GM12874 (cell line): ENCODE results near the gene ALK.

Source experiments
- TF ChIP-seq, protein P1 (sequence below): IDR thresholded peaks from 2 replicates; pipeline ENCODE4 v1.5.1; 2011; ENCODE audit warnings: low read depth, mild to moderate bottlenecking, control low read depth, low read length, moderate library complexity; ENCODE audit not compliant: insufficient read depth

ALK gene

GRCh38 chr2:29443151-29443550 is 478.2 kb downstream of the ALK start:
- TF ChIP-seq, protein P1, sequence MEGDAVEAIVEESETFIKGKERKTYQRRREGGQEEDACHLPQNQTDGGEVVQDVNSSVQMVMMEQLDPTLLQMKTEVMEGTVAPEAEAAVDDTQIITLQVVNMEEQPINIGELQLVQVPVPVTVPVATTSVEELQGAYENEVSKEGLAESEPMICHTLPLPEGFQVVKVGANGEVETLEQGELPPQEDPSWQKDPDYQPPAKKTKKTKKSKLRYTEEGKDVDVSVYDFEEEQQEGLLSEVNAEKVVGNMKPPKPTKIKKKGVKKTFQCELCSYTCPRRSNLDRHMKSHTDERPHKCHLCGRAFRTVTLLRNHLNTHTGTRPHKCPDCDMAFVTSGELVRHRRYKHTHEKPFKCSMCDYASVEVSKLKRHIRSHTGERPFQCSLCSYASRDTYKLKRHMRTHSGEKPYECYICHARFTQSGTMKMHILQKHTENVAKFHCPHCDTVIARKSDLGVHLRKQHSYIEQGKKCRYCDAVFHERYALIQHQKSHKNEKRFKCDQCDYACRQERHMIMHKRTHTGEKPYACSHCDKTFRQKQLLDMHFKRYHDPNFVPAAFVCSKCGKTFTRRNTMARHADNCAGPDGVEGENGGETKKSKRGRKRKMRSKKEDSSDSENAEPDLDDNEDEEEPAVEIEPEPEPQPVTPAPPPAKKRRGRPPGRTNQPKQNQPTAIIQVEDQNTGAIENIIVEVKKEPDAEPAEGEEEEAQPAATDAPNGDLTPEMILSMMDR = no peak

DNA sequence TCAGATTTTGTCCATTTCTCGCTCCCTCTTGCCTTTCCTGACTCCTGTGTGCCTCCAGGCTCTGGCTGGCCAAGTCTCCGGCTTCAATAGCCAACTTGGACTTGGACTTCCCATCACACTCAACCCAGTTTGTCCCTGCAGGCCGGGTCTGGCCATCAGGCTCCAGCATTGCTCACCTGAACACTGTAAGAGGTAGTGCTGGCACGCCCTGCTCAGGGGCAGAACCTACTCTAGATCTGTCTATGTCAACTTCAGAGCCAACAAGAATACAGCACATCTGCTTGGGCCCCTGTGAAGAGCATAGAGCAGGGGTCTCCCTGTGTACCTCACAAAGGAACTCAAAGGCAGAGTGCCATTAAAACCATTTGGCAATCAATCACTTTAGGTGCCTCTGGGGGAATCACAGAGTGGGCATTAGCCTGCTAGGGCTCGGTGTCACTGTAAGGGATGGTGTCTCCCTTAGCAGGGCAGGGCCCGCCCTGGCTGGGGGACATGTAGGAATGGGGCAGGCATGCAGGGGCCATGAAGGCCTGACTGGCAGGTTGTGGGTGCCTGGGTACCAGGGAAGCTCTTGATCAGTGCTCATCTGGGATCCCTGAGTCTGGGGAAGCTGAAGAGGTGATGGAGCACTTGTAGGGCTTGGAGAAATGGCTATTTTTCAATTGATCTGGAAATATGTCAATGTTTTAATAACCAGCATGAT is 480.3 kb downstream of the ALK start:
- TF ChIP-seq, protein P1 = no peak

DNA sequence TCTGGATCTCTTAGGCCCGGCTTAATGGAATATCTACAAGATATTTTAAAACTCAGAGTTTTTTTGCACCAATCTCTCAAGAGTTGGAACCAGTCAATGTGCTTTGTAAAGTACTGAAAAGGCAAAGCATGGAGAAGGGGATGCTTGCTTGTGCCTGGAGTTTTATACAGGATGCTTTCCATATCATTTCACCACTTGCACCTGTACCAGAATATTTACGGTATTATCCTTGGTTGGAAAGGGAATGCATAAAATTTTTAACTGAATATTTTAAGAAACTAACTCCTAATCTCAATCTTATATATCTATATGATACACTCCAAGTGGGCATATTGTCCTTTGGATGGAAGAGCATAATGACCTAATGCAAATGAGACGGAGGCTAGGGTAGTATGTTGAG is 487.5 kb downstream of the ALK start:
- TF ChIP-seq, protein P1 = no peak

DNA sequence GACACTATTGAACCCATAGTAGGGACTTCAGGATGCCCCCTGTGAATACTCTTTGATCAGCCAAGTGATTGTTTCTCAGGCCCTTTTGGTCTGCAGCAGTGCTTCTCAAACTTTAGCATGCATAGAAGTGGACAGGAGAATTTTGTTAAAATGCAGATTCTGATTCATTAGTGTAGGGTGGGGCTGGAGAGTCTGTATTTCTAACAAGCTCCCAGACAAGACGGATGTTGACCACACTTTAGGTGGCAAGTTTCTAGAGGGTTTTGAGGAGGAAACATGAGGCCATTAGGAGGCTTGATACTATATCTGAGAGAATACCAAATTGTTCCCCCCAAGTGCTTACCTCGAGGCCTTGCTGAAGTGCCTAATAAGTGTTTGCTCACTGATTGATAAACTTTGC is 488.3 kb downstream of the ALK start:
- TF ChIP-seq, protein P1 = no peak

GRCh38 chr2:29431485-29431884 is 489.9 kb downstream of the ALK start:
- TF ChIP-seq, protein P1 = no peak

- TF ChIP-seq, protein P1 = no peak
Observed at GRCh38 chr2:29430382-29431112, 490.8 kb downstream of the ALK start.

- TF ChIP-seq, protein P1 = no peak
Observed at GRCh38 chr2:29426354-29426753, 495.0 kb downstream of the ALK start.
